Liver (tissue), 9 donors: ENCODE results near the gene C10orf88. TPM values are rescaled to one million over a fixed set of nuclear protein-coding genes. Genes with fewer than 3 reads are reported as not detected.

ENCODE experiments used
- DNase-seq: peaks from one replicate; pipeline ENCODE4 v3.0.0-alpha.2; 2017; ENCODE audit warnings: low spot score
- H3K27ac ChIP-seq, 2 donors: one replicate each; pipeline ENCODE4 v1.7.0; 2013; ENCODE audit warnings: inconsistent platforms in 2 of 2, low read length in 2 of 2, control low read depth in 1 of 2, low read depth in 1 of 2, mild to moderate bottlenecking in 1 of 2
- H3K27me3 ChIP-seq, 4 donors: one replicate each; pipeline versions ENCODE4 v1.6.1 to v1.7.0; 2013; ENCODE audit warnings: low read length in 3 of 4, inconsistent platforms in 1 of 4, mild to moderate bottlenecking in 1 of 4, moderate library complexity in 1 of 4; ENCODE audit not compliant: control insufficient read depth in 4 of 4, insufficient read depth in 4 of 4
- H3K36me3 ChIP-seq, 4 donors: one replicate each; pipeline versions ENCODE4 v1.6.1 to v1.7.0; 2013; ENCODE audit warnings: low read length in 3 of 4, mild to moderate bottlenecking in 3 of 4, low read depth in 1 of 4, moderate library complexity in 1 of 4; ENCODE audit not compliant: control insufficient read depth in 4 of 4, insufficient read depth in 3 of 4
- H3K4me1 ChIP-seq, 4 donors: one replicate each; pipeline versions ENCODE4 v1.6.1 to v1.7.0; 2013; ENCODE audit warnings: low read length in 3 of 4, mild to moderate bottlenecking in 3 of 4, moderate library complexity in 1 of 4; ENCODE audit not compliant: control insufficient read depth in 4 of 4, insufficient read depth in 4 of 4
- H3K4me3 ChIP-seq, 3 donors: one replicate each; pipeline versions ENCODE4 v1.6.1 to v1.7.0; 2013; ENCODE audit warnings: low read length in 3 of 3, control low read depth in 1 of 3, low read depth in 1 of 3, mild to moderate bottlenecking in 1 of 3
- H3K9ac ChIP-seq, 2 donors: one replicate each; pipeline ENCODE4 v1.7.0; 2013; ENCODE audit warnings: low read length in 2 of 2, mild to moderate bottlenecking in 2 of 2, moderate library complexity in 2 of 2, control low read depth in 1 of 2, low read depth in 1 of 2
- H3K9me3 ChIP-seq, 4 donors: one replicate each; pipeline versions ENCODE4 v1.6.1 to v1.7.0; 2013; ENCODE audit warnings: low read length in 3 of 4; ENCODE audit not compliant: control insufficient read depth in 4 of 4
- CTCF ChIP-seq: fragments of 150-350 bp; IDR thresholded peaks from 2 replicates; pipeline ENCODE4 v1.5.1; 2017; ENCODE audit warnings: improper control_type of control experiment, low read depth, low read length; ENCODE audit not compliant: missing input control
- EGR1 ChIP-seq, 2 donors: IDR thresholded peaks; 2 replicates each; pipeline ENCODE4 v1.6.1; 2016 to 2018; ENCODE audit warnings: antibody characterized with exemption in 2 of 2, low read depth in 2 of 2
- FOXA1 ChIP-seq: IDR thresholded peaks from 2 replicates; pipeline ENCODE4 v1.6.1; 2016; ENCODE audit warnings: antibody characterized with exemption
- FOXA2 ChIP-seq: IDR thresholded peaks from 2 replicates; pipeline ENCODE4 v1.6.1; 2016; ENCODE audit warnings: antibody characterized with exemption
- GABPA ChIP-seq, 2 donors: IDR thresholded peaks in 1 of 2; conservative IDR thresholded peaks in 1 of 2; 2 replicates each; pipeline ENCODE4 v1.6.1; 2016; ENCODE audit warnings: antibody characterized with exemption in 2 of 2, mild to moderate bottlenecking in 1 of 2, moderate library complexity in 1 of 2
- HNF4A ChIP-seq, 2 donors: conservative IDR thresholded peaks; 2 replicates each; pipeline ENCODE4 v1.6.1; 2016; ENCODE audit warnings: antibody characterized with exemption in 2 of 2, mild to moderate bottlenecking in 2 of 2
- HNF4G ChIP-seq: IDR thresholded peaks from 2 replicates; pipeline ENCODE4 v1.6.1; 2016; ENCODE audit warnings: antibody characterized with exemption
- JUND ChIP-seq, 2 donors: IDR thresholded peaks; 2 replicates each; pipeline ENCODE4 v1.6.1; 2016; ENCODE audit warnings: antibody characterized with exemption in 2 of 2
- MAX ChIP-seq: IDR thresholded peaks from 2 replicates; pipeline ENCODE4 v1.6.1; 2016; ENCODE audit warnings: antibody characterized with exemption
- NR2F2 ChIP-seq: IDR thresholded peaks from 2 replicates; pipeline ENCODE4 v1.6.1; 2016; ENCODE audit warnings: antibody characterized with exemption
- RAD21 ChIP-seq, 2 donors: IDR thresholded peaks; 2 replicates each; pipeline ENCODE4 v1.6.1; 2016; ENCODE audit warnings: antibody characterized with exemption in 2 of 2, mild to moderate bottlenecking in 2 of 2
- REST ChIP-seq: IDR thresholded peaks from 2 replicates; pipeline ENCODE4 v1.6.1; 2016; ENCODE audit warnings: antibody characterized with exemption, mild to moderate bottlenecking
- RXRA ChIP-seq, 2 donors: IDR thresholded peaks; 2 replicates each; pipeline ENCODE4 v1.6.1; 2017 to 2018; ENCODE audit warnings: antibody characterized with exemption in 2 of 2, mild to moderate bottlenecking in 1 of 2
- SP1 ChIP-seq: IDR thresholded peaks from 2 replicates; pipeline ENCODE4 v1.6.1; 2018; ENCODE audit warnings: antibody characterized with exemption, mild to moderate bottlenecking
- TAF1 ChIP-seq: conservative IDR thresholded peaks from 2 replicates; pipeline ENCODE4 v1.6.1; 2016; ENCODE audit warnings: antibody characterized with exemption, mild to moderate bottlenecking
- YY1 ChIP-seq: IDR thresholded peaks from 2 replicates; pipeline ENCODE4 v1.6.1; 2016; ENCODE audit warnings: antibody characterized with exemption, mild to moderate bottlenecking
- ZBTB33 ChIP-seq: IDR thresholded peaks from 2 replicates; pipeline ENCODE4 v1.6.1; 2016; ENCODE audit warnings: antibody characterized with exemption
- WGBS: extraction: QIAGEN DNeasy Blood & Tissue Kit; methylation state at CpG from one replicate; pipeline ENCODE4 v1.1.7; 2013; 5-methylcytosine and 5-hydroxymethylcytosine counted together
- polyA plus RNA-seq, 2 donors: library from polyadenylated mRNA; stranded (reverse) in 1 of 2; unstranded in 1 of 2; fragments of 200-250 nt in 1 of 2; fragments of >200 nt in 1 of 2; fragmentation: Nextera tagmentation in 1 of 2; extraction: Ambion mirVana in 1 of 2; gene quantifications; one replicate each; pipeline versions ENCODE4 v1.2.1 to v1.2.3, GENCODE V29; 2013 to 2015
- total RNA-seq, 2 donors: library from RNA; depleted of rRNA; stranded (reverse); fragments of >200 nt; gene quantifications; one replicate each; pipeline ENCODE4 v1.2.3, GENCODE V29; 2014
- TF ChIP-seq, protein P1 (sequence below): IDR thresholded peaks from 2 replicates; pipeline ENCODE4 v1.6.1; 2016; ENCODE audit warnings: antibody characterized with exemption
- donor health status: healthy.
- donor health status: healthy.
- donor health status: healthy.
- donor health status: healthy.
- donor health status: healthy.

C10orf88 gene
- total and polyA plus RNA-seq, 4 donors: 2.2 to 8.4 (median 3.6) TPM

GRCh38 chr10:122957474-122957873 lies 3.4 kb upstream of the C10orf88 start:
- DNase-seq: no peak
- H3K9me3 ChIP-seq: no peaks in the 10 kb centered on the region
- H3K4me1 ChIP-seq: peaks cover 3 to 13% (median 7%) of the 10 kb centered on the region in 4 donors
- no peaks in the 10 kb centered on the region for H3K36me3 ChIP-seq
- no peaks in the 10 kb centered on the region for H3K27me3 ChIP-seq
- TF ChIP-seq ZBTB33 (no peak), HNF4G (no peak), NR2F2 (no peak), MAX (no peak), FOXA1 (no peak), CTCF (no peak), EGR1 (IDR thresholded peaks at IDR 0.05; ENCODE audit: low read depth in 2 of 2) (no peak), TAF1 (no peak), FOXA2 (no peak), RXRA (IDR thresholded peaks at IDR 0.05) (no peak), HNF4A (conservative IDR thresholded peaks at IDR 0.05) (no peak), SP1 (no peak), YY1 (no peak), RAD21 (IDR thresholded peaks at IDR 0.05) (no peak), REST (no peak)
- TF ChIP-seq, protein P1, sequence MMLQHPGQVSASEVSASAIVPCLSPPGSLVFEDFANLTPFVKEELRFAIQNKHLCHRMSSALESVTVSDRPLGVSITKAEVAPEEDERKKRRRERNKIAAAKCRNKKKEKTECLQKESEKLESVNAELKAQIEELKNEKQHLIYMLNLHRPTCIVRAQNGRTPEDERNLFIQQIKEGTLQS: no peak
- H3K9ac ChIP-seq: no peak overlapping the region
- 78% methylated on average over 5 of the region's 5 CpGs for WGBS
- H3K27ac ChIP-seq: no peak overlapping the region
- no peak overlapping the region for H3K4me3 ChIP-seq

GRCh38 chr10:122955892-122956291 lies 1.9 kb upstream of the C10orf88 start:
- WGBS: 99% methylated on average over 1 of the region's 1 CpG
- Histone ChIP-seq H3K36me3 (no peaks in the 10 kb centered on the region), H3K9me3 (no peaks in the 10 kb centered on the region), H3K27ac (no peak overlapping the region), H3K4me1 (peaks cover 3 to 13% (median 7%) of the 10 kb centered on the region in 4 donors), H3K27me3 (no peaks in the 10 kb centered on the region), H3K4me3 (no peak overlapping the region), H3K9ac (no peak overlapping the region)
- no peak for DNase-seq
- no peak for TF ChIP-seq TAF1
- no peak for TF ChIP-seq FOXA2
- TF ChIP-seq EGR1 (IDR thresholded peaks at IDR 0.05; ENCODE audit: low read depth in 2 of 2): no peak
- TF ChIP-seq NR2F2: no peak
- TF ChIP-seq JUND (IDR thresholded peaks at IDR 0.05): no peak
- TF ChIP-seq YY1: no peak
- TF ChIP-seq GABPA (IDR thresholded peaks at IDR 0.05 in 1 of 2, conservative IDR thresholded peaks at IDR 0.05 in 1 of 2): no peak
- TF ChIP-seq REST: no peak
- no peak for TF ChIP-seq ZBTB33
- no peak for TF ChIP-seq HNF4G
- TF ChIP-seq MAX: no peak
